MM.1S (cell line): ENCODE results near the gene NUMA1.

Experiments used
- DNase-seq: peaks from one replicate; pipeline ENCODE4 v3.0.0-alpha.2; 2015
- H2AFZ ChIP-seq: fragments of 300-600 bp; sonication (generic); 2 replicates; pipeline ENCODE4 v1.6.0; 2016; ENCODE audit warnings: antibody characterized with exemption, low read length
- H3F3A ChIP-seq: fragments of 300-600 bp; sonication (generic); 2 replicates; pipeline ENCODE4 v1.6.1; 2016; ENCODE audit warnings: mild to moderate bottlenecking, antibody characterized with exemption, low read length, moderate library complexity, mixed read lengths; ENCODE audit not compliant: insufficient read depth
- H3K27ac ChIP-seq: fragments of 300-600 bp; sonication (generic); 2 replicates; pipeline ENCODE4 v1.5.1; 2016; ENCODE audit warnings: mild to moderate bottlenecking, low read length
- H3K27me3 ChIP-seq: fragments of 300-600 bp; sonication (generic); replicated peaks from 2 replicates; pipeline ENCODE4 v1.6.0; 2016; ENCODE audit warnings: low read length; ENCODE audit not compliant: insufficient read depth
- H3K36me3 ChIP-seq: fragments of 300-600 bp; sonication (generic); replicated peaks from 2 replicates; pipeline ENCODE4 v1.6.1; 2016; ENCODE audit warnings: mild to moderate bottlenecking, low read length, mixed read lengths; ENCODE audit not compliant: insufficient read depth
- H3K4me1 ChIP-seq: fragments of 300-600 bp; sonication (generic); 2 replicates; pipeline ENCODE4 v1.6.1; 2016; ENCODE audit warnings: low read length, mixed read lengths
- H3K4me2 ChIP-seq: fragments of 300-600 bp; sonication (generic); 2 replicates; pipeline ENCODE4 v1.6.0; 2016; ENCODE audit warnings: low read depth, low read length
- H3K4me3 ChIP-seq: fragments of 300-600 bp; sonication (generic); 2 replicates; pipeline ENCODE4 v1.5.1; 2016; ENCODE audit warnings: low read length, mixed read lengths
- H3K79me2 ChIP-seq: fragments of 300-600 bp; sonication (generic); 2 replicates; pipeline ENCODE4 v1.6.1; 2016; ENCODE audit warnings: mixed run types, low read length, mixed read lengths
- H3K9ac ChIP-seq: fragments of 300-600 bp; sonication (generic); 2 replicates; pipeline ENCODE4 v1.6.1; 2016; ENCODE audit warnings: low read length, mixed read lengths
- H3K9me2 ChIP-seq: fragments of 300-600 bp; sonication (generic); replicated peaks from 2 replicates; pipeline ENCODE4 v1.6.1; 2016; ENCODE audit warnings: mild to moderate bottlenecking, low read length, mixed read lengths; ENCODE audit not compliant: insufficient read depth
- H3K9me3 ChIP-seq: fragments of 300-600 bp; sonication (generic); replicated peaks from 2 replicates; pipeline ENCODE4 v1.6.1; 2016; ENCODE audit warnings: mild to moderate bottlenecking, low read length, mixed read lengths; ENCODE audit not compliant: insufficient read depth
- H4K20me1 ChIP-seq: fragments of 300-600 bp; sonication (generic); 2 replicates; pipeline ENCODE4 v1.6.1; 2016; ENCODE audit warnings: mild to moderate bottlenecking, low read length, moderate library complexity, mixed read lengths; ENCODE audit not compliant: insufficient read depth
- EZH2 ChIP-seq: fragments of 300-600 bp; sonication (generic); optimal IDR thresholded peaks from 2 replicates; pipeline ENCODE3; 2017; ENCODE audit warnings: low read depth, mild to moderate bottlenecking, antibody characterized with exemption, low read length, mixed read lengths
- EZH2phosphoT487 ChIP-seq: fragments of 300-600 bp; sonication (generic); IDR thresholded peaks from 2 replicates; pipeline ENCODE4 v1.6.1; 2018; ENCODE audit warnings: antibody characterized with exemption, low read length
- TF ChIP-seq, protein P1 (sequence below): fragments of 300-600 bp; sonication (generic); IDR thresholded peaks from 2 replicates; pipeline ENCODE4 v1.5.1; 2016; ENCODE audit warnings: antibody characterized with exemption, low read length, mixed read lengths

NUMA1 gene, protein sequence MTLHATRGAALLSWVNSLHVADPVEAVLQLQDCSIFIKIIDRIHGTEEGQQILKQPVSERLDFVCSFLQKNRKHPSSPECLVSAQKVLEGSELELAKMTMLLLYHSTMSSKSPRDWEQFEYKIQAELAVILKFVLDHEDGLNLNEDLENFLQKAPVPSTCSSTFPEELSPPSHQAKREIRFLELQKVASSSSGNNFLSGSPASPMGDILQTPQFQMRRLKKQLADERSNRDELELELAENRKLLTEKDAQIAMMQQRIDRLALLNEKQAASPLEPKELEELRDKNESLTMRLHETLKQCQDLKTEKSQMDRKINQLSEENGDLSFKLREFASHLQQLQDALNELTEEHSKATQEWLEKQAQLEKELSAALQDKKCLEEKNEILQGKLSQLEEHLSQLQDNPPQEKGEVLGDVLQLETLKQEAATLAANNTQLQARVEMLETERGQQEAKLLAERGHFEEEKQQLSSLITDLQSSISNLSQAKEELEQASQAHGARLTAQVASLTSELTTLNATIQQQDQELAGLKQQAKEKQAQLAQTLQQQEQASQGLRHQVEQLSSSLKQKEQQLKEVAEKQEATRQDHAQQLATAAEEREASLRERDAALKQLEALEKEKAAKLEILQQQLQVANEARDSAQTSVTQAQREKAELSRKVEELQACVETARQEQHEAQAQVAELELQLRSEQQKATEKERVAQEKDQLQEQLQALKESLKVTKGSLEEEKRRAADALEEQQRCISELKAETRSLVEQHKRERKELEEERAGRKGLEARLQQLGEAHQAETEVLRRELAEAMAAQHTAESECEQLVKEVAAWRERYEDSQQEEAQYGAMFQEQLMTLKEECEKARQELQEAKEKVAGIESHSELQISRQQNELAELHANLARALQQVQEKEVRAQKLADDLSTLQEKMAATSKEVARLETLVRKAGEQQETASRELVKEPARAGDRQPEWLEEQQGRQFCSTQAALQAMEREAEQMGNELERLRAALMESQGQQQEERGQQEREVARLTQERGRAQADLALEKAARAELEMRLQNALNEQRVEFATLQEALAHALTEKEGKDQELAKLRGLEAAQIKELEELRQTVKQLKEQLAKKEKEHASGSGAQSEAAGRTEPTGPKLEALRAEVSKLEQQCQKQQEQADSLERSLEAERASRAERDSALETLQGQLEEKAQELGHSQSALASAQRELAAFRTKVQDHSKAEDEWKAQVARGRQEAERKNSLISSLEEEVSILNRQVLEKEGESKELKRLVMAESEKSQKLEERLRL (N-terminal part only)

GRCh38 chr11:72080326-72081183, at the start of gene NUMA1, which contains the start of gene LRRC51:
Gene NUMA1, minus strand, starts transcription at chr11:72080542. Its CDS starts 44,599 bp downstream, at chr11:72035943.
Gene LRRC51, plus strand, starts transcription at chr11:72080850. Its CDS starts 8,234 bp downstream, at chr11:72089084.
- TF ChIP-seq, protein P1, sequence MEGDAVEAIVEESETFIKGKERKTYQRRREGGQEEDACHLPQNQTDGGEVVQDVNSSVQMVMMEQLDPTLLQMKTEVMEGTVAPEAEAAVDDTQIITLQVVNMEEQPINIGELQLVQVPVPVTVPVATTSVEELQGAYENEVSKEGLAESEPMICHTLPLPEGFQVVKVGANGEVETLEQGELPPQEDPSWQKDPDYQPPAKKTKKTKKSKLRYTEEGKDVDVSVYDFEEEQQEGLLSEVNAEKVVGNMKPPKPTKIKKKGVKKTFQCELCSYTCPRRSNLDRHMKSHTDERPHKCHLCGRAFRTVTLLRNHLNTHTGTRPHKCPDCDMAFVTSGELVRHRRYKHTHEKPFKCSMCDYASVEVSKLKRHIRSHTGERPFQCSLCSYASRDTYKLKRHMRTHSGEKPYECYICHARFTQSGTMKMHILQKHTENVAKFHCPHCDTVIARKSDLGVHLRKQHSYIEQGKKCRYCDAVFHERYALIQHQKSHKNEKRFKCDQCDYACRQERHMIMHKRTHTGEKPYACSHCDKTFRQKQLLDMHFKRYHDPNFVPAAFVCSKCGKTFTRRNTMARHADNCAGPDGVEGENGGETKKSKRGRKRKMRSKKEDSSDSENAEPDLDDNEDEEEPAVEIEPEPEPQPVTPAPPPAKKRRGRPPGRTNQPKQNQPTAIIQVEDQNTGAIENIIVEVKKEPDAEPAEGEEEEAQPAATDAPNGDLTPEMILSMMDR: no peak
- no peak for TF ChIP-seq EZH2
- no peak for TF ChIP-seq EZH2phosphoT487
- Histone ChIP-seq H3K9ac (peak within 1 kb of the TSS; percentile 79), H2AFZ (peak within 1 kb of the TSS; percentile 46), H4K20me1 (no peaks in the 10 kb centered on the region), H3K4me1 (peaks cover 31% of the 10 kb centered on the region), H3K4me2 (peak within 1 kb of the TSS; percentile 80), H3K79me2 (peaks cover 45% of the 10 kb centered on the region), H3K9me3 (no peaks in the 10 kb centered on the region), H3K27me3 (no peaks in the 10 kb centered on the region), H3K36me3 (no peaks in the 10 kb centered on the region), H3K4me3 (peak within 1 kb of the TSS; percentile 91), H3K27ac (peak within 1 kb of the TSS; percentile 60; the same call in 1 of the 2 replicates), H3K9me2 (no peaks in the 10 kb centered on the region), H3F3A (peaks cover 16% of the 10 kb centered on the region)
- DNase-seq: peak; percentile 100

- H3K27ac ChIP-seq: no peak overlapping the region
- no peak overlapping the region for H3K4me2 ChIP-seq
- H3K9me2 ChIP-seq: no peaks in the 10 kb centered on the region
- no peaks in the 10 kb centered on the region for H3K27me3 ChIP-seq
- H3K4me3 ChIP-seq: no peak overlapping the region
- no peaks in the 10 kb centered on the region for H3K9me3 ChIP-seq
- H2AFZ ChIP-seq: no peak overlapping the region
- H3F3A ChIP-seq: no peaks in the 10 kb centered on the region
- TF ChIP-seq EZH2phosphoT487: no peak
- TF ChIP-seq, protein P1: no peak
- no peak for TF ChIP-seq EZH2
- no peaks in the 10 kb centered on the region for H4K20me1 ChIP-seq
- H3K9ac ChIP-seq: no peak overlapping the region
- H3K36me3 ChIP-seq: no peaks in the 10 kb centered on the region
- no peaks in the 10 kb centered on the region for H3K79me2 ChIP-seq
- no peak for DNase-seq
- H3K4me1 ChIP-seq: no peaks in the 10 kb centered on the region
Observed at GRCh38 chr11:72129381-72129780, 49.0 kb upstream of the NUMA1 start.

DNA sequence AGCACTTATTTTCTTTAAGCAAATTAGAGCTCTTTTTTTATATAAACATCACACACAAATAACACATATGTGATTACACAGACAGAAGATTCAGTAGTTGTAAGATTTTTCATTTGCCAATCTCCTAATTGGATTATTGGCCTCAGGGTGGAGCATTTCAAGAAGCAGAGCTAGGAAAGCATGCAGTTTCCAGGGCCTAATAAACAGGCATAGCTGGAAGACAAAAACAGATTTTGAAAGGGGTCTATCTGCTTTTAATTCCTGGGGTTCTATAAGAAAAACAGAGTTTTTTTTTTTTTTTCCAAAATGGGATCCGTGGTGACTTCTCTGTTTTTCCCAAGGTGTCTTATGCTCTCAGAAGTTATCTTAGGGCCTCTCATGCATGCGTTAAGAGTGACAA, 47.6 kb upstream of the NUMA1 start:
- Histone ChIP-seq H3K27ac (no peak overlapping the region), H3K36me3 (no peaks in the 10 kb centered on the region), H3K79me2 (no peaks in the 10 kb centered on the region), H3K9ac (no peak overlapping the region), H3K9me3 (no peaks in the 10 kb centered on the region), H3K4me2 (no peak overlapping the region), H3K27me3 (no peaks in the 10 kb centered on the region), H3K4me3 (no peak overlapping the region), H3F3A (no peaks in the 10 kb centered on the region), H2AFZ (no peak overlapping the region), H4K20me1 (no peaks in the 10 kb centered on the region), H3K9me2 (no peaks in the 10 kb centered on the region), H3K4me1 (no peaks in the 10 kb centered on the region)
- DNase-seq: no peak
- TF ChIP-seq EZH2: no peak
- TF ChIP-seq EZH2phosphoT487: no peak
- TF ChIP-seq, protein P1: no peak
